ENCODE results near the gene SYDE1.
A peak's percentile ranks its signal among the peaks of the same experiment; 100 is the strongest.

The SYDE1 gene

DNA sequence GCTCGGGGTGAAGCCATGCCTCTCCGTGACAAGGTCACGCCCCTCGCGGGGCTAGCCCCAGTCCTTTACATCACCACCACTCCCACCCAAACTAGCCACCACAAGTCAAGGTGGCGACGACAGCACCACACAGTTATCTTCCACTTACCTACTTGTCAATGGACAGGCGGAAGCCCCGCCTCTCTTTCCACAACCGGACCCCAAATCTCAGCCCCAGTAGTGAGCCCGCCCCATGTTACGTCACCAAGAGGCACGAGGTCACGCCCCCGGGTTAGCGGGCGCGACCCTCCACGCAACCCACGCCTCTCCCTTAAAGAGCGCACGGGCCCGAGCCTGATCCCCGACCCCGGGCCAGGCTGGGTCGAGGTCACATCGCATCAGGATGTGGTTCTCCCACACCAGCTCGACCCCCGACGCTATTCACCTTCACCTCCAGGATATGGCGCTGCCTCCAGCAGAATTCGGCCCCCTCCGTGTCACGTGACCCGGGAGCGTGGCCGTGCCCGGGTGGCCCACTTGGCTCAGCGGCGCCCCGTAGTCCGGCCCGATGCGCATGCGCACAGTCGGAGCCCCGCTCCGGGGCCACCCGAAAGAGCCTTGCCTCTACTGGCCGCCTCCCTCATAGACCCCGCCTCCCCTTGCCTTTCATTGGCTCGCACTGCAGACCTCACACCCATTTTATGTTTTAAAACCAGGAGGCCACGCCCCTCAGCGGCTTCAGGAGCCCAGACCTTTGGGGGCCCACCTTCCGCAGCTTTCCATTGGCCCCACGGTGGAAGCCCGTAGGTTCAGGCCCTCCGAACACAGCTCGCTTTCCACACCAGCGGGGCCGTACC is 18.2 kb downstream of the SYDE1 start:
- DNase-seq (ENCODE audit: low spot score) = peak; percentile 98

DNA sequence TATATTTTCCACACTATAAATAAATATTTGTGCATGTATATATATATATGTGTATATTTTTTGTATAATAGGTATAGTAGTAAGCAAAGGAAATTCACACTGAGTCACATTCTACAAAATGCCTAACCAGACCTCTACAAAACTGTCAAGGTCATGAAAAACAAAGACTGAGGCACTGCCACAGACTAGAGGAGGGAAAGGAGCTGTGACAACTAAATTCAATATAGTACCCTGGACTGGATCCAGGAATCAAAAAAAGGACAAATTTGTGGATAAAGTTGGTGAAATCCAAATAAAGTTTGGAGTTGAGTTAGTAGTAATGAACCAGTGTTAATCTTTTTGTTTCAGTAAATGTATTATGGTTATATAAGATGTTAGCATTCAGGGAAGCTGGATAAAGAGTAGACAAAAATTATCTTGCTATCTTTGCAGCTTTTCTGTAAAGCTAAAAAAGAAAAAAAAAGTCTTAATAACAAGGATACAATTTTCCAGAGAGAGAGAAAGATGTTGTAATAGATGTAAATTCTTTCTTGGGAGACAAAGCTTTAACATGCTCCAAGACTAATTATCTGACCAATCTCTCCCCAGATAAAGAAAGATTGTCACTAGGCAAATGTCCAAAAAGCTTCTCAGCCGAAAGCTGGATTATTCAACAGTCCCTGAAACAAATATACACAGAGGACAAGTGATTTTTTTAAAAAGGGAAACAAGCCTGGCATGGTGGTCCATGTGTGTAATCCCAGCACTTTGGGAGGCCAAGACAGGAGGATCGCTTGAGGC is 19.1 kb downstream of the SYDE1 start:
- no peak for DNase-seq (ENCODE audit: low spot score)

GRCh38 chr19:15128162-15128770 is 21.1 kb downstream of the SYDE1 start:
- no peak for DNase-seq (ENCODE audit: low spot score)

- no peak for DNase-seq (ENCODE audit: low spot score)
These were observed 22.8 kb downstream of the SYDE1 start for GRCh38 chr19:15129856-15130585.

DNA sequence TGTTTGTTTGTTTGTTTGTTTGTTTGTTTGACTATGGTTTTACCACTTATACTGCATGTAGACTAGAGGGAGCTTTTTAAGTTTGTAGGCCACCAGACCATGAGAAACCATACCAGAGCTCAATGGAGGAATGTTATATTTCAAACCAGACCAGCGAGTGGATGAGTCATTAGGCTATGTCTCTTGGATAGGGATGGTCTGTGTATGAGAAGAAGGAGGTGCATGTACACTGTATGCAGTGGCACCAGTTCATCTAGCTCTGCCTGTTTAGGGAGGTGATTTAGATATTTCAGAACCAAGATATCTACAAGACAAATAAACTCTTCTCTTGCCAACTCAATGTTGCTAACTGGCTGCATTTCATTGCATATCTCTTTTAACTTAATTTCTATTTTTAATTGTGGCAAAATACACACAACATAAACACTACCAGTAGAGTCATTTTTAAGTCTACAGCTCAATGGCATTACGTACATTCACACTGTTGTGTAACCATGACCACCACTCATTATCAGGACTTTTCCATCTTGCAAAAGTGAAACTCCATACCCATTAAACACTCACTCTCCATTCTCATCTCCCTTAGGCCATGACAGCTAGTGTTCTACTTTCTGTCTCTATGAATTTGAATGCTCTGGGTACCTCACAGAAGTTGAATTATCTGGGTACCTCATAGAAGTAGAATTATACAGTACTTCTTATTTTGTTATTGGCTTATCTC is 29.2 kb downstream of the SYDE1 start:
- DNase-seq (ENCODE audit: low spot score) = no peak

DNA sequence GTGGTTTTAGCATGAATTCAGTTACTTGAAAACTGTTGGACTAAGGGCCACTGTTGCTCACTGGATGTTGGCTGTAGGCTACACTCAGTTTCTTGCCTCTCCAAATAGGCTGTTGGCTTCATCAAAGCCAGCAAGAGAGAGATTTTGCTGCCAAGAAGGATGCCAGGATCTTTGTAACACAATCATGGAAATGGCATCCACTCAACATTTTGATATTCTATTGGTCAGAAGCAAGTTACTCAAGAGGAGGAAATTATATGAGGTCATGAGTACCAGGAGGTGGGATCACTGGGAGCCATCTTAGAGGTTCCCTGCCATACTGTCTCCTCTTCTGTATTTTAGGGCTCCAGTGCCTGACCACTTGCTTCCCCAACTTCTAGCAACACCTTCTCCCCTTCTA is 30.6 kb downstream of the SYDE1 start:
- DNase-seq (ENCODE audit: low spot score) = no peak

DNA sequence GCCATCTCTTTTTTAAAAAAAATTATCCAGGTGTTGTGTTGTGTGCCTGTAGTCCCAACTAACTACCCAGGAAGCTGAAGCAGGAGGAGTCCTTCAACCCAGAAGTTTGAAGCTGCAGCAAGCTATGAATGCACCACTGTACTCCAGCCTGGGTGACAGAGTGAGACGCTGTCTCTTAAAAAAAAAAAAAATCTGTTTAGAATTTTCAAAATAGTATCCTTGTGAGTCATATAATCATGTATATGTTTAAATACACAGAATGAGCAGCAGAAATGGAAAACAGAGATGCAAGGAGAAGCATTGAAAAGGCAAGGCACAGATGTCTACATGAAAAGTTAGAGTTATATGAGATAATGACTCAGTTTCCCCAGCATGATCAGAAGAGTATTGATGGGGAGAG is 31.2 kb downstream of the SYDE1 start:
- DNase-seq (ENCODE audit: low spot score) = no peak

DNA sequence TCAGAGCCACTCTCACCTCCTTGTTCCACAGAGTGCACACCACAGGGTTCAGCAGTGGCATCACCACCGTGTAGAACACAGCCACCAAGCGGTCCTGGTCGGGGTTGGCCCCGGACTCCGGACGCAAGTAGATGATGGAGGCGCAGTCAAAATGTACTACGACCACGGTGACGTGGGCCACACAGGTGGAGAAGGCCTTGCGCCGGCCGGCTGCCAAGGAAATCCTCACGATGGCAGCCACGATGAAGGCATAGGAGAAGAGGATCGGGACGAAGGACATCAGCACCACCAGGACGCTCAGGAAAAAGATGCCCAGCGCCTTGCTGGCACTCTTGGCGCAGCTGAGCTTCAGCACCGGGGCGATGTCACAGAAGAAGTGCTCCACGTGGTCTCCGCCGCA is 33.9 kb downstream of the SYDE1 start:
- DNase-seq (ENCODE audit: low spot score) = no peak

DNA sequence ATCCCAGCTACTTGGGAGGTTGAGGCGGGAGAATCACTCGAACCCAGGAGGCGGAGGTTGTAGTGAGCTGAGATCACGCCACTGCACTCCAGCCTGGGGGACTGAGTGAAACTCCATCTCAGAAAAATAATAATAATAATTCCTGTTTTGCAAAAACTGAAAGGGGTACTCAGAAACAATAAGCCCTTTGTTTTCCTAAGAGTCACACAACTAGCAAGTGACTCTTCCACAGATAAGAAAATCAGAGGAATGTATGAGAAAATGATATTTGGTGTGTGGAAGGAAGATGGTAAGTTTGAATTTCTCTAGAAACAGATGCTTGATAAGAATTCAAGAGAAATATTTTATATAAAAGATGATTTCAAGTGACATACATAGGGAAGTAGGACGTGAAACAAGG is 35.1 kb downstream of the SYDE1 start:
- DNase-seq (ENCODE audit: low spot score) = no peak

DNA sequence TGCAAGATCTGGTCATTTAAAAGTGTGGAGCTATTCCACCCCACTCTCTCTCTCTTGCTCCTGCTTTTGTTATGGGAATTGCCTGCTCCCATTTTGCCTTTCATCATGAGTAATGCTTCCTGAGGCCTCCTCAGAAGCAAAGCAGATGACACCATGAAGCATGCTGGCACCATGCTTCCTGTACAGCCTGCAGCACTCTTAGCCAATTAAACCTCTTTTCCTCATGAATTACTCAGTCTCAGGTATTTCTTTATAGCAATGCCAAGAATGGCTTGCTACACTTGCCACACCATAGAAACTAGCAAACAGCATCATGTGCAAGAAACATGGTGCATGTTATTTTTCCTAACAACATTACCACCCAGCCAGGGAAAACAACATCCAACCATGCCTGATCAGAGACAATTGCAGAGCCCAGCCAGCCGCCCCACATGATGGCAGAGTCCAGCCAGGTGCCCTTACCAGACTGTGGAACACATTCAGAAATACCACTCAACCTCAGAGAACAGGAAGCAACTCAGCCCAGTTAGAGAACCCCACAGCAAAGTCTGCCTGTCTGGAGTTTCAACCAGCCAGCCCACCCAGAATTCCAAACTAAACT is 36.9 kb downstream of the SYDE1 start:
- no peak for DNase-seq (ENCODE audit: low spot score)

DNA sequence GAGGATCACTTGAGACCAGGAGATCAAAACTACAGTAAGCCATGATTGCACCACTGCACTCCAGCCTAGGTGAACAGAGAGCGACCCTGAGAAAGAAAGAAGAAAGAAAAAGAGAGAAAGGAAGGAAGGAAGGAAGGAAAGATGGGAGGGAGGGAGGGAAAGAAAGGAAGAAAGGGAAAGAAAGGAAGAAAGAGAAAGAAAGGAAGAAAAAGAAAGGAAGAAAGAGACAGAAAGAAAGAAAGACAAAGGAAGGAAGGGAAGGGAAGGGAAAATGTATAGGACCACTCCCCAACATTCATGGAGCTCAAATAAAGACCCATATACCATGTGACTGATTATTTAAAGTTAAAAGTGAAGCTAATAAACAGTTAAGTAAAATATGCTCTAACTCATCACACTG is 39.9 kb downstream of the SYDE1 start:
- no peak for DNase-seq (ENCODE audit: low spot score)

GRCh38 chr19:15149737-15150136 is 42.5 kb downstream of the SYDE1 start:
- DNase-seq (ENCODE audit: low spot score) = no peak

DNA sequence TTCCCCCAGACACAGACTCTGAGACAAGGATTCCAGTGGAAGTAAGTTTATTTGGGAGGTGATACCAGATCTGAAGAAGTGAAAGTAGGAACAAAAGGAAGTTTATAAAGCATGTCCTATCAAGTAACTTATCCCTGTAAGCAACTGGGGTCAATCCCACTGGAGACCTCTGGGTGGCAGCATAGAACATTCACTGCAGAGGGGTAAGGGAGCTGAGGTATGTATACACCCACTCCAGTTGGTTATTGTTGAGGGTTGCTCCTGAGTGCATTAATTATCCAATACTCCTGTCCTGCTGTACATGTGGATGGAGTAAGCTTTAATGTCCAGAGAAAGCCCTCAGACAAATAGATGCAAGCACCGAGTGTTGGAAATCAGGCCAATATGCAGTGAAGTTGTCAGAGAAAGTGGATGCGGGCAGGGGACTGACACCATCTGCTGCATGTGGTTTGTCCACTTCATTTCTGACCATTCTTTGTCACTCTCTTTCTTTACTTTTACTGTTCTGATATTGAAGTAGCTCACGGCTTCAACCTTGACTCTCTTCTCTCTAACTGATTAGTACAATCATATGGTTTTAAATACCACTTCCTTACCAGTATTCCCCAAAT is 46.9 kb downstream of the SYDE1 start:
- peak; percentile 63 for DNase-seq (ENCODE audit: low spot score)

GRCh38 chr19:15155296-15155695 is 48.1 kb downstream of the SYDE1 start:
- DNase-seq (ENCODE audit: low spot score) = no peak

DNA sequence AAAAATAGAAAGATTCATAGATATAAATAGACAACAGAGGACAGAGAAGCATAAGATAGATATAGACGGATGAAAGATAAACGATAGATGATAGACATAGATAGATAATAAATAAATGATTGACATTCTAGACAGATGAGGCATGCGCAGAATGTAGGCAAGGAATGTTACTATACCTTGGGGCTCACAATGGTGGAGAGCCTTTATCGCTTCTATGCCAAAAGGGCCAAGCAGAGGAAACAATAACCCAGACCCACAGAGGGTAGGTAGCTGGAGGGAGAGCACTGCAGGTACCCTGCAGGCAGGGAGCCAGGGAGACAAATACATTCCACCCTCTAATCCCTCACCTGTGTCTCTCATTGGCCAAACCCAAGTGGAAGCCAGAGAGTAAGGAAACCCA is 49.2 kb downstream of the SYDE1 start:
- DNase-seq (ENCODE audit: low spot score) = no peak

DNA sequence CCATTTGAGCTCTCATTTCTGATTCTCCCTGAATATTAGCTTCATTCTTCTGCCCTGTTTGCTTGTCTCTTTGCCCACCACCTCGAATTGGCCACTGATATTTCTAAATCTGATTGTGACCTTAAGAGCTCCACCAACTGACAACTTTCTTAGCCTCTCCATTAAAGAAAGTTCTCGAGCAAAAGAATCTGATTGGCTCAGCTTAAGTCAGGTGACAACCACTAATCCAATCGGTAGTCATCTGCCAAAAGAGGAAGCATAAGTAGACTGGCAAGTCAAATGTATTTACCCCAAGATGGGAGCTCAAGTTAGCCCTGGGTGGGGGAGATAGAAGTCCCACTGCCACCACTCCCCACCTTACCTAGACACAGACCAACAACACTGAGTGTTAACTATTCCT is 52.0 kb downstream of the SYDE1 start:
- DNase-seq (ENCODE audit: low spot score) = no peak

- peak; percentile 82 for DNase-seq (ENCODE audit: low spot score)
These were observed 54.1 kb downstream of the SYDE1 start for GRCh38 chr19:15161028-15161984.

Measured in HuH-7 (cell line).